PC-3 (cell line): ENCODE measurements around the gene FAM114A1. TPM values are rescaled to one million over a fixed set of nuclear protein-coding genes. Genes with fewer than 3 reads are reported as not detected.

Experiments used
- ATAC-seq: fragments of 200-7000 bp; cut with Tn5 transposase; 2 replicates; pipeline ENCODE4 v1.9.1; 2020; ENCODE audit warnings: mild to moderate bottlenecking, moderate library complexity
- BruUV-seq: library from RNA; stranded (reverse); fragments of 400-500 nt; replicated peaks from 2 replicates; lab custom pipeline; 2021; lab: Mats Ljungman, UMichigan
- CTCF ChIA-PET: fragments of 300-600 bp; sonication (Branson Sonifier 250); formaldehyde crosslinking; loops from one replicate; lab custom pipeline; 2022; ENCODE audit warnings: antibody characterized with exemption; lab: Charles Lee
- POLR2A ChIA-PET: fragments of 300-600 bp; sonication (Branson Sonifier 250); formaldehyde crosslinking; loops from one replicate; lab custom pipeline; 2022; ENCODE audit warnings: antibody characterized with exemption; ENCODE audit not compliant: unreplicated experiment; lab: Charles Lee
- DNase-seq: peaks from one replicate; pipeline ENCODE4 v3.0.0-alpha.2; 2015
- H2AFZ ChIP-seq: fragments of 300-600 bp; sonication (generic); 2 replicates; pipeline ENCODE4 v1.6.0; 2016; ENCODE audit warnings: antibody characterized with exemption, low read length
- H3F3A ChIP-seq: fragments of 300-600 bp; sonication (generic); one replicate; pipeline ENCODE4 v1.6.0; 2017; ENCODE audit warnings: antibody characterized with exemption, low read length, control low read depth, mild to moderate bottlenecking; ENCODE audit not compliant: unreplicated experiment
- H3K27ac ChIP-seq: fragments of 300-600 bp; sonication (generic); 2 replicates; pipeline ENCODE4 v1.5.1; 2016; ENCODE audit warnings: mild to moderate bottlenecking, low read length
- H3K27me3 ChIP-seq: fragments of 300-600 bp; sonication (generic); 2 replicates; pipeline ENCODE4 v1.6.1; 2016; ENCODE audit warnings: low read length, mixed read lengths
- H3K36me3 ChIP-seq: fragments of 300-600 bp; sonication (generic); 2 replicates; pipeline ENCODE4 v1.6.1; 2016; ENCODE audit warnings: low read depth, mixed run types, low read length, mixed read lengths
- H3K4me1 ChIP-seq: fragments of 300-600 bp; sonication (generic); 2 replicates; pipeline ENCODE4 v1.5.1; 2016; ENCODE audit warnings: low read length; ENCODE audit not compliant: insufficient read depth
- H3K4me2 ChIP-seq: fragments of 300-600 bp; sonication (generic); 2 replicates; pipeline ENCODE4 v1.6.0; 2016; ENCODE audit warnings: low read length
- H3K4me3 ChIP-seq: fragments of 300-600 bp; sonication (generic); 2 replicates; pipeline ENCODE4 v1.5.1; 2016; ENCODE audit warnings: mild to moderate bottlenecking, low read length, mixed read lengths
- H3K79me2 ChIP-seq: fragments of 300-600 bp; sonication (generic); 2 replicates; pipeline ENCODE4 v1.6.1; 2017; ENCODE audit warnings: low read length, mixed read lengths
- H3K9ac ChIP-seq: fragments of 300-600 bp; sonication (generic); 2 replicates; pipeline ENCODE4 v1.6.0; 2016; ENCODE audit warnings: mild to moderate bottlenecking, low read length
- H3K9me2 ChIP-seq: fragments of 300-600 bp; sonication (generic); replicated peaks from 2 replicates; pipeline ENCODE4 v1.6.1; 2016; ENCODE audit warnings: mixed run types, low read length, mixed read lengths
- H3K9me3 ChIP-seq: fragments of 300-600 bp; sonication (generic); 2 replicates; pipeline ENCODE4 v1.6.1; 2016; ENCODE audit warnings: low read length, mixed read lengths
- H4K20me1 ChIP-seq: fragments of 300-600 bp; sonication (generic); 2 replicates; pipeline ENCODE4 v1.6.1; 2016; ENCODE audit warnings: low read length, mixed read lengths
- EZH2 ChIP-seq: fragments of 300-600 bp; sonication (generic); IDR thresholded peaks from one replicate; pipeline ENCODE4 v1.6.1; 2017; ENCODE audit warnings: antibody characterized with exemption, mild to moderate bottlenecking, low read length; ENCODE audit not compliant: unreplicated experiment
- EZH2phosphoT487 ChIP-seq: fragments of 300-600 bp; sonication (generic); IDR thresholded peaks from 2 replicates; pipeline ENCODE4 v1.6.1; 2018; ENCODE audit warnings: mild to moderate bottlenecking, antibody characterized with exemption, low read length, borderline replicate concordance
- intact Hi-C: fragments of 100-400 bp; cut with micrococcal nuclease; formaldehyde crosslinking; loops from 2 replicates; pipeline ENCODE4 v1.9.0; 2023
- total RNA-seq: library from RNA; depleted of rRNA; stranded (reverse); fragments of >200 nt; gene quantifications from 2 replicates; pipeline ENCODE4 v1.2.3, GENCODE V29; 2014
- TF ChIP-seq, protein P1 (sequence below): fragments of 300-600 bp; sonication (generic); conservative IDR thresholded peaks from 2 replicates; pipeline ENCODE4 v1.5.1; 2017; ENCODE audit warnings: antibody characterized with exemption, low read depth, mild to moderate bottlenecking, low read length

Gene FAM114A1
- total RNA-seq, 1 experiment from 2014 or later, result 25.0 TPM

DNA sequence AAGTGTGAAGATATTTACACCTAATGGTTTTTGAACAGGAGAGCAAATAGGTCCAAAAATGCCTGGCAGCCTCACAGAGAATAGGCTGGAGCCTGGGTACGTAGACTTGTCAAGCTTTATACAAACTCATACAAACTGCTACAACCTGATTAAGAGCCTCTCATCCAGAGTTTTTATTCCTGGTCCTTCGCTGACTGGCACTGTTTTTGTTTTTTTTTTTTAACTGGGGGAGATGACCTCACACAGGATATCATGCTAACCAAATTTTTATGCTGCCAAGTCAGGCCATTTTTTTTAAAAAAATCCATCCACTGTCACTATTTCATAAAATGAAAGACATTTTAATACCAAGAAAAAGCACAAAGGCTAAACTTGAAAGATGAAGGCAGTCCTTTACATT lies 1.9 kb downstream of the FAM114A1 start:
- intact Hi-C loops, result no loop called here
- Histone ChIP-seq H3K4me3 (no peak overlapping the region), H4K20me1 (no peaks in the 10 kb centered on the region), H3K36me3 (no peaks in the 10 kb centered on the region), H3K9me2 (no peaks in the 10 kb centered on the region), H3K9ac (no peak overlapping the region), H3K27ac (no peak overlapping the region), H2AFZ (no peak overlapping the region), H3K4me1 (peaks cover 47% of the 10 kb centered on the region), H3K27me3 (no peaks in the 10 kb centered on the region), H3K79me2 (peaks cover 24% of the 10 kb centered on the region), H3K4me2 (peak overlapping the region; percentile 97), H3K9me3 (no peaks in the 10 kb centered on the region), H3F3A (peaks cover 5% of the 10 kb centered on the region)
- TF ChIP-seq, protein P1, sequence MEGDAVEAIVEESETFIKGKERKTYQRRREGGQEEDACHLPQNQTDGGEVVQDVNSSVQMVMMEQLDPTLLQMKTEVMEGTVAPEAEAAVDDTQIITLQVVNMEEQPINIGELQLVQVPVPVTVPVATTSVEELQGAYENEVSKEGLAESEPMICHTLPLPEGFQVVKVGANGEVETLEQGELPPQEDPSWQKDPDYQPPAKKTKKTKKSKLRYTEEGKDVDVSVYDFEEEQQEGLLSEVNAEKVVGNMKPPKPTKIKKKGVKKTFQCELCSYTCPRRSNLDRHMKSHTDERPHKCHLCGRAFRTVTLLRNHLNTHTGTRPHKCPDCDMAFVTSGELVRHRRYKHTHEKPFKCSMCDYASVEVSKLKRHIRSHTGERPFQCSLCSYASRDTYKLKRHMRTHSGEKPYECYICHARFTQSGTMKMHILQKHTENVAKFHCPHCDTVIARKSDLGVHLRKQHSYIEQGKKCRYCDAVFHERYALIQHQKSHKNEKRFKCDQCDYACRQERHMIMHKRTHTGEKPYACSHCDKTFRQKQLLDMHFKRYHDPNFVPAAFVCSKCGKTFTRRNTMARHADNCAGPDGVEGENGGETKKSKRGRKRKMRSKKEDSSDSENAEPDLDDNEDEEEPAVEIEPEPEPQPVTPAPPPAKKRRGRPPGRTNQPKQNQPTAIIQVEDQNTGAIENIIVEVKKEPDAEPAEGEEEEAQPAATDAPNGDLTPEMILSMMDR, result no peak
- no peak for TF ChIP-seq EZH2
- no peak for TF ChIP-seq EZH2phosphoT487
- BruUV-seq, result no TSS peak
- ATAC-seq (no peak), DNase-seq (no peak)
- POLR2A ChIA-PET, result interaction anchor here (0.6 kb wide), 1 partner anchor 20 kb away, joined by 4 read pairs; no protein-coding TSS in a partner anchor
- CTCF ChIA-PET, result no interaction called here

DNA sequence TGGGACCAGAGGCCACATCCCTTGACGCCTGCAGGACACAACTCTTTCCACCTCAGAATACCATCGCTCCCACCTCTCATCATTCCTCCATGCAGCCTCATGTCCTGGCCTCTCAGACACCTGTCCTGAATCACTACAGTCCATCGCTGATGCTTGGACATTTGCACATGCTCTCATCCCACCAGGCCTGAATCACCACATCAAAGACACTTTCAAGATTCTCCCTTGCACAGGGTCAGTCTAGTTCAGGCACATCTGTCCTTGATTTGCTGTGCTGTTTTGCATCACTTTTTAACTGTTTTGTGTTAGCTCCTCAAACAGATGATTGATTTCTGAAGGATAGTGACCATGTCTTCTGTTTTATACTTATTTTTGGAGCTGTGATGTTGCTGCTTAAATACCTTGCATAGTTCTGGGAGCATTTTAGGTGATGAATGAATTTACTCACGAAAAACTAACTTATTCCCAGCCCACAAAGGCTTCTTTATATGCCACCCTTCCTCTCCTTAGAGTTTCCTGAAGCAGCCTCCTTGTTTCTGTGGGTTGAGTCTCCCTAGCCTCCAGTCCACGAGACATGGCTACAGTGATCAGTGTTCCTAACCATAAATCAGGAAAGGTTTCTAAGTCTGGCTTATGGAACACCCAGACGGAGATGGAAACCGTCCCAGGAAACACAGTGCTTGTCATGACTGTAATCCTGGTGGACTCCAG lies 2.6 kb downstream of the FAM114A1 start:
- ATAC-seq, result no peak
- H3K27ac ChIP-seq, result 0 out of 2 replicates have a peak overlapping the region, but pooled peaks have one; percentile 5
- TF ChIP-seq EZH2, result no peak
- TF ChIP-seq, protein P1, result no peak
- TF ChIP-seq EZH2phosphoT487, result no peak
- no peak for DNase-seq
- H3K4me2 ChIP-seq, result no peak overlapping the region
- no peaks in the 10 kb centered on the region for H4K20me1 ChIP-seq
- peaks cover 28% of the 10 kb centered on the region for H3K79me2 ChIP-seq
- H3K27me3 ChIP-seq, result no peaks in the 10 kb centered on the region
- no peak overlapping the region for H2AFZ ChIP-seq
- H3K9me3 ChIP-seq, result no peaks in the 10 kb centered on the region
- H3K4me3 ChIP-seq, result no peak overlapping the region
- H3K4me1 ChIP-seq, result peaks cover 47% of the 10 kb centered on the region
- ChIA-PET POLR2A (no interaction called here), CTCF (interaction anchor here (0.6 kb wide), 1 partner anchor 31 kb away, joined by 3 read pairs; no protein-coding TSS in a partner anchor)
- no peak overlapping the region for H3K9ac ChIP-seq
- no TSS peak for BruUV-seq
- peaks cover 5% of the 10 kb centered on the region for H3F3A ChIP-seq
- intact Hi-C loops, result no loop called here
- no peaks in the 10 kb centered on the region for H3K36me3 ChIP-seq
- H3K9me2 ChIP-seq, result no peaks in the 10 kb centered on the region

DNA sequence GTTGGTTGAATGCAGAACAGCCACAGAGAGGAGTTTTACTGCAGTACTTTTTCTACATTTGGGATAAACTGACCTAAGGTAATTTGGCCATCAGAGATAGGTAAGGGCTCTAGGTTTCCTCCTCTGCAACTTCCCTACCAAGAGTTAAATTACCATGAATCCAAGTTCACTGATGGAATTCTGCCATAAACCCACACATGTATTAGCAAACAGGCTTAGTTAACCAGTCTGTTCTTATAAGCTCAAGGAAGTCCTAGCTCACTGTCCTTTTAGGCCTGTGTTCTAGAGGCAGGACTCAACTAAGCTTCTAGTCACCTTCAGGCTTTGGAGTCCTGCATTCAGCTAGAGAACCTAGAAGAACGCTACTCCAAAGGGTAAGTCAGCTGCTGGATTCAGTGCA lies 4.0 kb downstream of the FAM114A1 start:
- H3F3A ChIP-seq, result peaks cover 5% of the 10 kb centered on the region
- peaks cover 35% of the 10 kb centered on the region for H3K79me2 ChIP-seq
- ATAC-seq, result no peak
- H3K36me3 ChIP-seq, result no peaks in the 10 kb centered on the region
- POLR2A ChIA-PET, result no interaction called here
- no peaks in the 10 kb centered on the region for H3K9me2 ChIP-seq
- intact Hi-C loops, result no loop called here
- H3K4me1 ChIP-seq, result peaks cover 47% of the 10 kb centered on the region
- no peaks in the 10 kb centered on the region for H3K9me3 ChIP-seq
- peak overlapping the region; percentile 80 for H3K27ac ChIP-seq
- H2AFZ ChIP-seq, result no peak overlapping the region
- no TSS peak for BruUV-seq
- H3K4me3 ChIP-seq, result no peak overlapping the region
- CTCF ChIA-PET, result interaction anchor here (0.6 to 0.7 kb wide), 2 partner anchors 40 to 822 kb away, joined by 6 to 9 read pairs; no protein-coding TSS in a partner anchor
- no peaks in the 10 kb centered on the region for H4K20me1 ChIP-seq
- no peak for DNase-seq
- TF ChIP-seq EZH2 (no peak), EZH2phosphoT487 (no peak)
- TF ChIP-seq, protein P1, result no peak
- H3K9ac ChIP-seq, result no peak overlapping the region
- 0 out of 2 replicates have a peak overlapping the region, but pooled peaks have one; percentile 30 for H3K4me2 ChIP-seq
- no peaks in the 10 kb centered on the region for H3K27me3 ChIP-seq
